PFSK-1 (cell line): ENCODE data around the gene MIAT.

ENCODE experiments used
- FOXP2 ChIP-seq: optimal IDR thresholded peaks from 2 replicates; pipeline ENCODE3; 2011; ENCODE audit warnings: borderline replicate concordance, control low read depth, inconsistent platforms; ENCODE audit not compliant: insufficient read depth; ENCODE audit errors: extremely low read length, extremely low read depth
- POLR2AphosphoS5 ChIP-seq: IDR thresholded peaks from 2 replicates; pipeline ENCODE4 v1.6.1; 2012; ENCODE audit warnings: low read depth, mild to moderate bottlenecking, control low read depth, low read length, moderate library complexity
- SIN3A ChIP-seq: IDR thresholded peaks from 2 replicates; pipeline ENCODE4 v1.6.1; 2012; ENCODE audit warnings: mild to moderate bottlenecking, low read length, moderate library complexity, borderline replicate concordance; ENCODE audit not compliant: insufficient read depth
- TAF1 ChIP-seq: IDR thresholded peaks from 2 replicates; pipeline ENCODE4 v1.6.1; 2012; ENCODE audit warnings: low read length, control low read depth, borderline replicate concordance; ENCODE audit not compliant: insufficient read depth
- TF ChIP-seq, protein P1 (sequence below), 2 experiments: IDR thresholded peaks; 2 replicates each; pipeline versions ENCODE4 v1.6.1 to v1.8.0; 2011 to 2012; ENCODE audit warnings: low read depth in 2 of 2, low read length in 2 of 2, control low read depth in 1 of 2, inconsistent platforms in 1 of 2, mild to moderate bottlenecking in 1 of 2, moderate library complexity in 1 of 2; ENCODE audit not compliant: insufficient read depth in 1 of 2

DNA sequence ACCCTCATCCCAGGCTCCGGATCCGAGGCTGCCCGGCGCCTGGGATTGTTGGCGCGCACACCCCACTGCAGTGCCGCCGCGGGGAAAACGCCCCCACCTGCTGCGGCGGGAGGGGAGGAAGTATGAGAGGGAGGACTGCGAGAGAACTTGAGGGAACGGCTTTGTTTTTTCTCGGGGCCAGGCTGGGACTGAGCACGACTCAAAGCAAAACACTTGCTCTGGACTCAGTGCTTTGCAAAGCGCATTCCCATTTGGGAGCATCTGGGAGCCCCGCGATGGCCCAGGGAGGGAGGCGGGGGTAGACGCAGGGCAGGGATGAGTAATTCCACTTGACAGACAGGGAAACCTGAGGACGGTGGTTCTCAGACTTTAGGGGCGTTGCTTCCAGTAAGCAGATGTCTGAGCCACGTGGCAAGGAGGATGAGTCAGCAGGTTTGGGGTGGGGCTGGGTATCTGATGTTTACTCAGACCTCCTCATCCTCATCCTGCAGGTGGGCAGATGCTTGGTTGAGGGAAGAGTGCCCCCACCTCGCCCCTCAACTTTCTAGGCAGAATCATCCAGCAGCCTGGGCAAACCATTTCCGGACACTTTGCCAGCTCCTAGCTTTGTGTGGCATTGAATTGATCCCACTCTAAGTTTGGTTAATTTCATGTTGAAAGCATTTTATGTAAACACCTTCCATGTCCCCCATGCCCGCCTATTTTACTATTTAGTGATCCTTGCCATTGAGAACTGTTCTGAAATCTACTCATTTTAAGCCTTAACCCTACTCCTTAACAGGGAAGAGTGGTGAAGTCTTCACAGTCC lies 1.5 kb downstream of the MIAT start:
- TF ChIP-seq SIN3A = no peak
- no peak for TF ChIP-seq POLR2AphosphoS5
- TF ChIP-seq, protein P1, sequence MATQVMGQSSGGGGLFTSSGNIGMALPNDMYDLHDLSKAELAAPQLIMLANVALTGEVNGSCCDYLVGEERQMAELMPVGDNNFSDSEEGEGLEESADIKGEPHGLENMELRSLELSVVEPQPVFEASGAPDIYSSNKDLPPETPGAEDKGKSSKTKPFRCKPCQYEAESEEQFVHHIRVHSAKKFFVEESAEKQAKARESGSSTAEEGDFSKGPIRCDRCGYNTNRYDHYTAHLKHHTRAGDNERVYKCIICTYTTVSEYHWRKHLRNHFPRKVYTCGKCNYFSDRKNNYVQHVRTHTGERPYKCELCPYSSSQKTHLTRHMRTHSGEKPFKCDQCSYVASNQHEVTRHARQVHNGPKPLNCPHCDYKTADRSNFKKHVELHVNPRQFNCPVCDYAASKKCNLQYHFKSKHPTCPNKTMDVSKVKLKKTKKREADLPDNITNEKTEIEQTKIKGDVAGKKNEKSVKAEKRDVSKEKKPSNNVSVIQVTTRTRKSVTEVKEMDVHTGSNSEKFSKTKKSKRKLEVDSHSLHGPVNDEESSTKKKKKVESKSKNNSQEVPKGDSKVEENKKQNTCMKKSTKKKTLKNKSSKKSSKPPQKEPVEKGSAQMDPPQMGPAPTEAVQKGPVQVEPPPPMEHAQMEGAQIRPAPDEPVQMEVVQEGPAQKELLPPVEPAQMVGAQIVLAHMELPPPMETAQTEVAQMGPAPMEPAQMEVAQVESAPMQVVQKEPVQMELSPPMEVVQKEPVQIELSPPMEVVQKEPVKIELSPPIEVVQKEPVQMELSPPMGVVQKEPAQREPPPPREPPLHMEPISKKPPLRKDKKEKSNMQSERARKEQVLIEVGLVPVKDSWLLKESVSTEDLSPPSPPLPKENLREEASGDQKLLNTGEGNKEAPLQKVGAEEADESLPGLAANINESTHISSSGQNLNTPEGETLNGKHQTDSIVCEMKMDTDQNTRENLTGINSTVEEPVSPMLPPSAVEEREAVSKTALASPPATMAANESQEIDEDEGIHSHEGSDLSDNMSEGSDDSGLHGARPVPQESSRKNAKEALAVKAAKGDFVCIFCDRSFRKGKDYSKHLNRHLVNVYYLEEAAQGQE (IDR thresholded peaks at IDR 0.05; ENCODE audit: insufficient read depth in 1 of 2, low read depth in 2 of 2, low read length in 2 of 2) = no peak
- no peak for TF ChIP-seq TAF1
- TF ChIP-seq FOXP2 = peak; percentile 22
